ENCODE measurements around the gene HERC3.

The HERC3 gene

DNA sequence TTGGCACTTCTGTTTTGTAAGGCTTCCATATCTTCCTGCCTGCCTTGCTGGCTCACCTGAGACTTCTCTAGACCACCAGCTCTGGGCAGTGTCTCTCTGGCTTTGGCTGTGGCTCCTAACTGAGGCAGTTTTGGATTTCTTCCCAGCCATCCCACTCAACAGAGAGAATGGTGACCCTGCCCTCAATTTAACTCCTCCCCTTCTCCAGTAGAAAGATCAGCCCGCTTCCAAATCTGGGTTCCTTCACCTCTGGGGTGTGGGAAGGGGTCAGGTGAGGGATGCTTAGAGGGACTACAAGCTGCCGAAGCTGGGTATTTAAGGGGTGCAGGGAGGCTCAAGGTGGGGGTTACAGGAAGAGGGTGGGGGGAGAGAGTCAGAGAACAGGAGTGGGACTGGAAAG lies 81.6 kb downstream of the HERC3 start:
- no peaks in the 10 kb centered on the region for H3K27me3 ChIP-seq (replicated peaks; ENCODE audit: insufficient read depth, low read length)

DNA sequence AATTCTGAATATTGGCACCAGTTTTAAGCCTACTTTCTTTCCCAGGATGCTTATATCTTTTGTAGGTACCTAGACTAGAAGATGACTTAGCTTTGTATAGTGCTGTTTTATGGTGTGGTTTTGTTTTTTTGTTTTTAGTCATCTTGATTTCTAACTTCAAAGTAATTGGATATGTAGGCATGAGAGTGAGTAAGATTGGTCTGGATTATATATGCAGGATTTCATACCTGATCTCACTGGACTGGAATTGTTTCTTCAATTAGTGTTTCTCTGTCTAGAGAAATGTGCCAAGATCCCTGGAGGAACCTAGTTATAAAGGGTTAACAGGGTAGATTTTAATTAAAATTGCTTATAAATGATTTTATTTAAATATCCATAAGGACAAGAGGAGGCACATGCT lies 82.3 kb downstream of the HERC3 start:
- no peaks in the 10 kb centered on the region for H3K9me2 ChIP-seq (replicated peaks; ENCODE audit: insufficient read depth, low read length)
- no peaks in the 10 kb centered on the region for H3K4me1 ChIP-seq (ENCODE audit: low read length)
- H3F3A ChIP-seq (ENCODE audit: insufficient read depth, low read length) = no peaks in the 10 kb centered on the region
- H3K9ac ChIP-seq (ENCODE audit: low read length) = no peak overlapping the region
- H4K20me1 ChIP-seq (ENCODE audit: insufficient read depth, low read length) = no peaks in the 10 kb centered on the region
- no peak overlapping the region for H3K27ac ChIP-seq (ENCODE audit: low read length)
- DNase-seq = no peak
- H3K79me2 ChIP-seq (ENCODE audit: low read length) = no peaks in the 10 kb centered on the region
- H3K9me3 ChIP-seq (replicated peaks; ENCODE audit: insufficient read depth, low read length) = no peaks in the 10 kb centered on the region
- no peak overlapping the region for H3K4me2 ChIP-seq (ENCODE audit: low read depth, low read length)
- H3K4me3 ChIP-seq (ENCODE audit: low read length) = no peak overlapping the region
- TF ChIP-seq, protein P1, sequence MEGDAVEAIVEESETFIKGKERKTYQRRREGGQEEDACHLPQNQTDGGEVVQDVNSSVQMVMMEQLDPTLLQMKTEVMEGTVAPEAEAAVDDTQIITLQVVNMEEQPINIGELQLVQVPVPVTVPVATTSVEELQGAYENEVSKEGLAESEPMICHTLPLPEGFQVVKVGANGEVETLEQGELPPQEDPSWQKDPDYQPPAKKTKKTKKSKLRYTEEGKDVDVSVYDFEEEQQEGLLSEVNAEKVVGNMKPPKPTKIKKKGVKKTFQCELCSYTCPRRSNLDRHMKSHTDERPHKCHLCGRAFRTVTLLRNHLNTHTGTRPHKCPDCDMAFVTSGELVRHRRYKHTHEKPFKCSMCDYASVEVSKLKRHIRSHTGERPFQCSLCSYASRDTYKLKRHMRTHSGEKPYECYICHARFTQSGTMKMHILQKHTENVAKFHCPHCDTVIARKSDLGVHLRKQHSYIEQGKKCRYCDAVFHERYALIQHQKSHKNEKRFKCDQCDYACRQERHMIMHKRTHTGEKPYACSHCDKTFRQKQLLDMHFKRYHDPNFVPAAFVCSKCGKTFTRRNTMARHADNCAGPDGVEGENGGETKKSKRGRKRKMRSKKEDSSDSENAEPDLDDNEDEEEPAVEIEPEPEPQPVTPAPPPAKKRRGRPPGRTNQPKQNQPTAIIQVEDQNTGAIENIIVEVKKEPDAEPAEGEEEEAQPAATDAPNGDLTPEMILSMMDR (IDR thresholded peaks at IDR 0.05; ENCODE audit: low read length) = no peak
- TF ChIP-seq EZH2phosphoT487 (IDR thresholded peaks at IDR 0.05; ENCODE audit: low read length) (no peak), EZH2 (optimal IDR thresholded peaks at IDR 0.05; ENCODE audit: low read depth, low read length) (no peak)
- no peak overlapping the region for H2AFZ ChIP-seq (ENCODE audit: low read length)
- no peaks in the 10 kb centered on the region for H3K27me3 ChIP-seq (replicated peaks; ENCODE audit: insufficient read depth, low read length)
- no peaks in the 10 kb centered on the region; the same call in 1 of the 2 replicates for H3K36me3 ChIP-seq (replicated peaks; ENCODE audit: insufficient read depth, low read length)

More for the DNA sequence above, 81.6 kb downstream of the HERC3 start:
- H3K4me1 ChIP-seq (ENCODE audit: low read length) = no peaks in the 10 kb centered on the region
- H3K4me2 ChIP-seq (ENCODE audit: low read depth, low read length) = no peak overlapping the region
- H3K36me3 ChIP-seq (replicated peaks; ENCODE audit: insufficient read depth, low read length) = no peaks in the 10 kb centered on the region
- H2AFZ ChIP-seq (ENCODE audit: low read length) = no peak overlapping the region
- no peaks in the 10 kb centered on the region for H3K79me2 ChIP-seq (ENCODE audit: low read length)
- H3K9me2 ChIP-seq (replicated peaks; ENCODE audit: insufficient read depth, low read length) = no peaks in the 10 kb centered on the region
- DNase-seq = no peak
- no peak overlapping the region for H3K9ac ChIP-seq (ENCODE audit: low read length)
- no peak overlapping the region for H3K27ac ChIP-seq (ENCODE audit: low read length)
- no peaks in the 10 kb centered on the region for H3K9me3 ChIP-seq (replicated peaks; ENCODE audit: insufficient read depth, low read length)
- H3F3A ChIP-seq (ENCODE audit: insufficient read depth, low read length) = no peaks in the 10 kb centered on the region
- no peak overlapping the region for H3K4me3 ChIP-seq (ENCODE audit: low read length)
- H4K20me1 ChIP-seq (ENCODE audit: insufficient read depth, low read length) = no peaks in the 10 kb centered on the region
- TF ChIP-seq EZH2phosphoT487 (IDR thresholded peaks at IDR 0.05; ENCODE audit: low read length) (no peak), EZH2 (optimal IDR thresholded peaks at IDR 0.05; ENCODE audit: low read depth, low read length) (no peak)
- TF ChIP-seq, protein P1 (IDR thresholded peaks at IDR 0.05; ENCODE audit: low read length) = no peak

DNA sequence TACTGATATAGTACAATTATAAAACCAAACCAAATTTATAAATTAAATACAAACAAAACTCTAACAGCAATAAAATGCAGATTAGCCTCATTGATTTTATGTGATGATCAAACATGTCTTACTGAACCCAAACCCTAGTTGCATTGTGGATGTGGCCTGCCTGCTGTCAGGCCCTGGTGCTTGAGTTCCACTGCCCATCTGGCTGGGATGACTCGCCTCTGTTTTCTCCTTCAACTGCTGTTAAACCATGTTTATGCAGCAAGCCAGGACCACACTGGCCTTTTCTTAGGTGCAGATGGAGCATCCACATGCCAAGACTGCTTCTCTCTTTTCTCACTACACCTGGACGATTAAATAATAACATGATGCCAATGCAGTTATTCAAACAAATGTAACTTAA lies 82.7 kb downstream of the HERC3 start:
- Histone ChIP-seq H3K9me3 (replicated peaks; ENCODE audit: insufficient read depth, low read length) (no peaks in the 10 kb centered on the region), H3K4me1 (ENCODE audit: low read length) (no peaks in the 10 kb centered on the region), H3K27me3 (replicated peaks; ENCODE audit: insufficient read depth, low read length) (no peaks in the 10 kb centered on the region), H3K9ac (ENCODE audit: low read length) (no peak overlapping the region), H3K79me2 (ENCODE audit: low read length) (no peaks in the 10 kb centered on the region), H3K9me2 (replicated peaks; ENCODE audit: insufficient read depth, low read length) (no peaks in the 10 kb centered on the region), H3K4me2 (ENCODE audit: low read depth, low read length) (no peak overlapping the region), H3K36me3 (replicated peaks; ENCODE audit: insufficient read depth, low read length) (no peaks in the 10 kb centered on the region; the same call in 1 of the 2 replicates), H2AFZ (ENCODE audit: low read length) (no peak overlapping the region), H4K20me1 (ENCODE audit: insufficient read depth, low read length) (no peaks in the 10 kb centered on the region), H3K27ac (ENCODE audit: low read length) (no peak overlapping the region), H3F3A (ENCODE audit: insufficient read depth, low read length) (no peaks in the 10 kb centered on the region), H3K4me3 (ENCODE audit: low read length) (no peak overlapping the region)
- no peak for DNase-seq
- TF ChIP-seq EZH2 (optimal IDR thresholded peaks at IDR 0.05; ENCODE audit: low read depth, low read length) (no peak), EZH2phosphoT487 (IDR thresholded peaks at IDR 0.05; ENCODE audit: low read length) (no peak)
- TF ChIP-seq, protein P1 (IDR thresholded peaks at IDR 0.05; ENCODE audit: low read length) = no peak
